ENCODE results near the gene VSIG2. TPM values are rescaled to one million over a fixed set of nuclear protein-coding genes. Genes with fewer than 3 reads are reported as not detected.

The VSIG2 gene
- total RNA-seq, 2 donors from 2014 or later: 1.1 to 1.2 TPM

DNA sequence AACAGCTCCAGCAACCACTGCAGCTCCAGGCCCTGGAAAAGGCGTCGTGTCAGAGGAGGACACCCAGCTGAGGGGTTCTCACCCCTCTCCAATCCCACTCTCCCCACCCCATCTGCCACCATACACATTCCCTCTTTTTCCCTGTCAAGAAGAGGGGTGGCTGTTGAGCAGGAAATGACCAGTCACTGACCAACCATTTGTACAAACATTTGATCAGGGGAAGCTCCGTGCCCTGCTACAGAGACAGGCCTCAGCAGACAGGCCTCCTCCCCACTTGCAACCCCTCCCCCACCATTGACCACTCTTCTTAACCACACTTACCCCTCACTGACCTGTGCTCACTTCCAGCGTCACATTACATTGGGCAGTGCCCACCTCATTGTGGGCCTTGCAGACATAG lies 2.3 kb upstream of the VSIG2 start:
- DNase-seq (ENCODE audit: low spot score): no peak
- intact Hi-C loops (cut with DNase I): loop anchor here in 1 of 2 donors (2.0 kb wide), 1 partner anchor 78 kb away; no protein-coding TSS in a partner anchor

DNA sequence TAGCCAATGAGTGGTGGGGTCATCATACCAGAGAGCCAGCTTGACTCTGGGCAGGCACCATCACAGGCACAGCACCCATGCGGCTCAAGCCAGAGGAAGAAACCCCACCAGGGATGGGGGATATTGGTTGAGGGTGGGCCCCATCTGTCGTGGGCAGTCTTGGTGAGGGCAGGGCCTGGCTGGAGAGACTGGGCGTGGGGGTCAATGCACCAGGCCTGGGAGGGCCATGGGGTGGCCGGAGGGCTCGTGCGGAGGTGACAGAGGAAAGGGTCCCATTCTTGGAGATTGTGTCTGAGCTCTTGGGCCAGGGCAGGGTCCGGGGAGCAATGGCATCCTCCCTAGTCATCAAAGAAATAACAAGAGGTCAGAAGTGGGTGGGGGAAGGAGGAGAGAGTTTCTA lies 1.6 kb upstream of the VSIG2 start:
- DNase-seq (ENCODE audit: low spot score): no peak

DNA sequence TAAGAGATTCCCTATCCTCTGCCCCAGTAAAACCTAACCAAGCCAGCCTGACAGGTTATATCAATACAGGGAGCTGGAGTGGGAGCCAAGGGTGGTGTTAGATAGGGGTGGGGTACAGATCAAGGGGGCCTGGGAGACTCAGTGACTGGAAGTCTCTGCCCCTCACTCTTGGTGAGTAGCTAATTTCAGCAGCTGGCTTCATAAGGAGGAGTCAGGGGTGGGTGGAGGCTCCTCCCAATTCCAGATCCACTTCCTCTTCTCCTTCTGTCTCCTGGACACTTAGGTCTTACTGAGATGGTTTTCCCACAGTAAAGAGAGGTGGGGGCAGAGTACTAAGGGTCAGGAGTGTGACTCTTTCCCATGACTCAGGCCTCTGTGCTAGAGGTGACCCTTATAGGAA lies 1.1 kb upstream of the VSIG2 start:
- no peak for DNase-seq (ENCODE audit: low spot score)
- intact Hi-C loops (cut with DNase I): no loop called here

More for the DNA sequence above, 1.6 kb upstream of the VSIG2 start:
- intact Hi-C loops (cut with DNase I): loop anchor here in 1 of 2 donors (2.0 kb wide), 1 partner anchor 79 kb away; no protein-coding TSS in a partner anchor

DNA sequence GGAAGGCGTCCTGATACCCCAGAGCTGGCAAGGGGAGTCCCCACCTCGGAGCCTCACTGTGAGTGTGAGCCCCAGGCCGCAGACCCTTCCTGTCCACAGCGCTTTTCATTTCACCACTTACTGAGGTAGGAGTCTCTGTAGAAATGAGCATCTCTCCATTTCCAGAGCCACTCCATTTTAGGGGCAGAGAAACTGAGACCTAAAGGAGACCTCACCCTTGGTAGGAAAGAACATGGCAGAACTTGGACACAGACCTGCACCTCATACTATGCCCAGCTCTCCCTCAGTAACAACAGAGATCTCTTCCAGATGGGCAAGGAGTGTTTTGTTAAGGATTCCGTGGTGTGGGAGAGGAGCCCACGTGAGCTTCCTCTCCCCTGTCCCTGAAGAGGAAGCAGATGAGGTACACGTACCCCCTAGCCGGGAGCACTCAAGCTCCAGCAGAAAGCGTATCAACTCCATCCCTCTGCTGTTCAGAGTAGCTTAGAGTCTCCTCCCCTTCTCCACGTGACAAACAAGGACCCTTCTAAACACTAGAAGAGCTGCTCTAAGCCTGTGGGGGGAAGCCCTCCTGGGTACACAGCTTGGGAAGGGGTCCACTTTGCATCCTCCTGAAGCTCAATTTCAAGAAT lies 532 bp upstream of the VSIG2 start:
- no peak for DNase-seq (ENCODE audit: low spot score)
- intact Hi-C loops (cut with DNase I): no loop called here

DNA sequence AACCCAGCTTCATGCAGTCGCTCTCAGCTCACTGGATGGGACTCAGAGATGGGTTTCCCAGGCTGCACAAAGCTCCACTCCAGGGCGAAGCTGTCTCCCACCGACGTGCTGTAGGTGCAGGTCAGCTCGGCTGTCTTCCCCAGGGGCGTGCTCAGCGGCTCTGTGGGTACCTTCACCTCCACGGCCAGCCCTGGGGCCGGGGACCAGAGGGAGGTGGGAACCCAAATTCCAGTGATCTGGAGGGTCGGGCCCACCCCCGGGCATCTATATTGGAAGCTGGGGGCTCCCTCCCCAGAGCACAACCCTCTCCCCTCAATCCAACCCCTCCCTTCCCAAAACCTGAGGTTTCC lies 689 bp downstream of the VSIG2 start:
- intact Hi-C loops (cut with DNase I): no loop called here
- DNase-seq (ENCODE audit: low spot score): no peak

DNA sequence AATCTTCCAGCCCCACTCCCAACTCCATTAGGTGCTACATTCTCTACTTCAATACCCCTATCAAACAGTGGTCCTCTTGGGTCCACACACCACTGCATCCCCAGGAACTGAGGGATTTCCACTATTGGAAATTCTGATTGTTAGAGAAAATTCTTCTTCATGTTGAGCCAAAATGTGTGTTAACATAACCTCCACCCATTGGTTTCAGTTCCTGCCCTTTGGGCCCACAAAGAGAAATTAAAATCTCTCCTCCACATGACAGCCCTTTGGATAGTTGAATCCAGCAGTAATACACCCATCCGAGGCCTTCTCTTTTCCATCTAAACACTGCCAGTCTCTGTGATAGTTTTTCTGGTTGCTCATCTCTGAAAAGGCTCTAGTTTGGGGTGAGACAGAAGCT lies 2.1 kb downstream of the VSIG2 start:
- no peak for DNase-seq (ENCODE audit: low spot score)
- intact Hi-C loops (cut with DNase I): no loop called here

DNA sequence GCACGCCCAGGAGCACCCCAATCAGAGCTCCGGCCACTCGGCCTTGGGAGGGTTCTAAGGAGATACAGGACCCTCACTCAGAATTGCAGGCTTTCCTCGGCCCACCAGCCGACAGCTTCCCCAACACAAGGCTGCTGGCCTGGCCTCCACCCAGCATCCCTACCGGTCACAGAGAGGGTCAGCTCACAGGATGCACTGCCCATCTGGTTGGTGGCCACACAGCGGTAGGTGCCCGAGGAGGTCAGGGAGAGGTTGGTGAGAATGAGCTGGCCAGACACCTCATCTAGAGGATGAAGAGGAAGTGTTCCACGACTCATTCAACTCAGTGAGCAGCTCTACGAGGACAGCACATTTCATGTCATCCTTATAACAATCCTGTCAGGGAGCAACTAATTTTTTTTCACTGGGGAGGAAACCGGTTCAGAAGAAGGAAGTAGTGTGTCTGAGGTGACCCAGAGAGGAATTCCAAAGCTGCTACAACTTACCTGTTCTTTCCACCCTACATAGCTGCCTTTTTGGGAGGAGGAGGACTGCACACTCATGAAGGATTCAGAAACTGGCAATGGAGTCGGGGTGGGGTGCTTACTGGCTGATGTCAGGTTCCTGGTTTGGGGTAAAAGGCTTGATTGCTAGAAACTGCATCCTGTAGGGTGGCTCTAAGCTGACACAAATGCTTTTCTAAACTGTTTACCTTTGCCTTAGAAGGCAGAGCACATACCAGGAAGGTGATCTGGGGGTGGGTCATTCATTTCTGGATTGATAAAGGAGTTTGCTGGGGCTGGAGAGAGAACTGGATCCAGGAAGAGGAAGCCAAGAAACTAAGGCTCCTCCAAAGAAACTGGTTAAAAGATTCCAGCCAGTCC lies 3.3 kb downstream of the VSIG2 start:
- peak; percentile 82 for DNase-seq (ENCODE audit: low spot score)
- intact Hi-C loops (cut with DNase I): no loop called here

DNA sequence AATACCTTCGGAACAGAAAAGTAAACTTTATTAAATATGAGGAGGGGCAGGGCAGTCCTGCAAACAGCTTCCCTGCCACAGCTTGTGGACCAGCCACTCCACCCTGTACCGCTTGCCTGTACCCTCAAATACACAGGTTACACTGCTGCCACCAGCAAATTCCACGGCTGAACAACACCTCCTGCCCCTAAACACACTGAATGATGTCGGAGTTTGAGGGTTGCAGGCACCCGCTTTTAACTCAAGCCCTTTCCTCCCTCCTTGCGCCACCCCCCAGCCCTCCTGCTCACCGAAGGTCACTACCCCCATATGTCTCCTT lies 4.0 kb downstream of the VSIG2 start:
- intact Hi-C loops (cut with DNase I): no loop called here
- DNase-seq (ENCODE audit: low spot score): no peak

DNA sequence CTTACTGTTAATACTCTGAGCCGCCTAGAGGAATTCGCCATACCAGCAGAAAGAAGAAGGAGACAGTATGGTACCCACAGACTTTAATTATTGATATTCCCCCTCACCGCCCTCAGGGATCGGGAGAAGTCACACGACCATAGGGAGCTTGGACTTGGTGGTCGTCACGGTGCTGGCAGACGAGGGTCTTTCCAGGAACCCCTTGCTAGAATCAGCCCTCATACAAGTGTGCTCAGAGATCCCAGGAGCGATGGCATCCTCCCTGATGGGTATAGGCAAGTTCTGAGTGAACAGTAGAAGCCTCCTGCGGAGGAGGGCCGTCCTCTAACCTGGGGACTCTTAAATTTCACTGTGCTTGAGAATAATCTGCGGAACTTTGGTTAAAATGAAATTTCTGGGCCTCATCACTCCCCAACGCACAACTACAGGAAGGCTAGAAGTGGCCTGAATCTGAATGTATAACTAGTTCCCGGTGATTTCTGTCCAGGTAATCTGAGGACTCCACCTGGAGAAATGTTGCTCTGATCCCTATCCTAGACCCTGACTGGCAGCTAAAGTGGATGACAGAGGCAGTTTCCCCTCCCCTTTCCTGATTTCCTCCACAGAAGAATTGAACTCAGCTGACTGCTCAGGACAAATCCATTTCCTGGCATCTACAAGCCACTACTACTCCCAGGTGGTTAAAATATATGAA lies 4.5 kb downstream of the VSIG2 start:
- intact Hi-C loops (cut with DNase I): no loop called here
- no peak for DNase-seq (ENCODE audit: low spot score)

DNA sequence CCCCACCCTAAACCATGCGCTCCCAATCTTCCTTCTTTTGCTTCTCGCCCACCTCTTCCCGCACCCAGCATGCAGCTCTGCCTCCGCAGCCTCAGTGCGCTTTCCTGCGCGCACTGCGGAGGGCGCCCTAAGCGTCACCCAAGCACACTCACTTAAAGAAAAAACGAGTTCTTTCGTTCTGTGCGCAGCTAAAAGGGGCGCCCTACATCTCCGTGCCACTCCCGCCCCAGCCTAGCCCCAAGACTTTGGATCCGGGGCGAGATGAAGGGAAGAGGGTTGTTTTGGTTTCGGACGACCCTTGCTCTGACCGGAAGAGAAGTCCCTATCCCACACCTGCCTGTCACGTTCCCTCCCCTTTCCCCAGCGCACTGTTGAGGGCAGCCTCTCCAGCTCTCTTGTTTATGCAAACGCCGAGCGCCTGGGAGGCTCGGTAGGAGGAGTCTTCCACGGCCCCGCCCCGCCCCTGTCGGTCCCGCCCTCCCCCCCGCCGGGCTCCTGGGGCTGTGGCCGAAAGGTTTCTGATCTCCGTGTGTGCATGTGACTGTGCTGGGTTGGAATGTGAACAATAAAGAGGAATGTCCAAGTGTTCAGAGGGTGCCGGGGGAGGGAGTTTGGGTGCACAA lies 5.3 kb downstream of the VSIG2 start:
- DNase-seq (ENCODE audit: low spot score): peak; percentile 89

DNA sequence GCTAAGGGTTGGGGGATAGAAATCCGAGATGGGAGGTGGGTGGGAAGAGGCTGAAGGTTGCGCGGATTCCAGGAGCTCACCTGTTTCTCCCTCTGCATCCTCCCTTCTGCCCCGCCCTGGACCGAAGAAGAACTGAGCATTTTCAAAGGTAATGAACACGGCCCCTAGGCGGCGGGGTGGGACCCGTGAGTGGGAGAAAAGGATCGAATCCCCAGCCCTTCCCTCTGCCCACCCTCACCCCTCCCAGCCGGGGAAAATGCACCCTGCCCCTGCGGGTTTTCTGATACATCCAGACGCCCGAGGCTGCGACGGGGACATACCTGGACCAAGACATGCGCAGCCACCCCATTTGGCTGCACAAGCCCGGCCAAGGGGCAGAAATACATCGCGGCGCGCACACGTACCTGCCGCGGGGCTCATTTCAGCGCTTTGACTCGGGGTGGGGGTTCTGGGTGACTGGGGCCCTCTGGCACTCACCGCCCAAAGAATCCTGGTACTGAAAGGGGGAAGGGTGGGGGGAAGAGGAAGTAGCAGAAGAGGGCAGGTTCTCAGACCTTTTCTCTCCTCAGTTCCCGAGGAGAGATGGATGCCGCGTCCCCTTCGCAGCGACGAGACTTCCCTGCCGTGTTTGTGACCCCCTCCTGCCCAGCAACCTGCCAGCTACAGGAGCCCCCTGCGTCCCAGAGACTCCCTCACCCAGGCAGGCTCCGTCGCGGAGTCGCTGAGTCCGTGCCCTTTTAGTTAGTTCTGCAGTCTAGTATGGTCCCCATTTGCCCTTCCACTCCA lies 6.0 kb downstream of the VSIG2 start:
- intact Hi-C loops (cut with DNase I): no loop called here
- peak; percentile 82 for DNase-seq (ENCODE audit: low spot score)

More for the DNA sequence above, 5.3 kb downstream of the VSIG2 start:
- intact Hi-C loops (cut with DNase I): no loop called here

DNA sequence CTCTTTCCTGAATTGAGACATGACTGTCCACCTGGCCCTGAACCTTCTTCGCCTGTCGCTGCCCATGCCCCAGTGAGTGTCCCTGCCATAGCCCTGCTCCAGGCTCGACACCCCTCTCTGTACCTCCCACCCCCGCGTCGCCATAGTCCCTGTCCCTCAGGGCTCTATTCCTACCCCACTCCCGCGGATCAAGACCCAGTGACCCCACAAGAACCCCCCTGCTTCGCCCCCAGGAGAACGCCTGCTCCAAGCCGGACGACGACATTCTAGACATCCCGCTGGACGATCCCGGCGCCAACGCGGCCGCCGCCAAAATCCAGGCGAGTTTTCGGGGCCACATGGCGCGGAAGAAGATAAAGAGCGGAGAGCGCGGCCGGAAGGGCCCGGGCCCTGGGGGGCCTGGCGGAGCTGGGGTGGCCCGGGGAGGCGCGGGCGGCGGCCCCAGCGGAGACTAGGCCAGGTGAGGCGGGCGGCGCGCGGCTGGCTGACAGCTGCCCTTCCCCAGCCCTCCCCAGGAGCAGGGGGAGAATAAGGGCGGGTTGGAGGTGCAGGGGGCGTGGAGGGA lies 6.7 kb downstream of the VSIG2 start:
- intact Hi-C loops (cut with DNase I): no loop called here
- peak; percentile 78 for DNase-seq (ENCODE audit: low spot score)

DNA sequence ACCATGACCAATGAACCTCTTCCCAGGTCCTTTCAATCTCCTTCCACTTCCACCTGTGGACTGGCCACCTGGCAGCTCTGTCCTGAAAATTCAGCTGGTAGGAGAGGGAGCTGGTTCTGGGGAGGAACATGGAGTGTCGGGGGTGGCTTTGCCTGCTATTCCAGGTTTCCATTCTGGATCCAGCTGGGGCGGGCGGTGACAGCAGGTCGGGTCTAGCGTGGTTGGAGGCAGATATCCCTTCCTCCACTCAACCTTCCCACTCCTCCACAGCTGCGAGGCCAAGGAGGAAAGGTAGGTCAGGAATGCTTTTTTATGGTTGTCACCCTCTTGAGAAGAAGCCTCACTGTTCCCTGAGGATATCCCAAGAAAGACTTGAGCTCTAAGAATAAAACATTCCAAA lies 9.0 kb downstream of the VSIG2 start:
- DNase-seq (ENCODE audit: low spot score): no peak
- intact Hi-C loops (cut with DNase I): no loop called here

DNA sequence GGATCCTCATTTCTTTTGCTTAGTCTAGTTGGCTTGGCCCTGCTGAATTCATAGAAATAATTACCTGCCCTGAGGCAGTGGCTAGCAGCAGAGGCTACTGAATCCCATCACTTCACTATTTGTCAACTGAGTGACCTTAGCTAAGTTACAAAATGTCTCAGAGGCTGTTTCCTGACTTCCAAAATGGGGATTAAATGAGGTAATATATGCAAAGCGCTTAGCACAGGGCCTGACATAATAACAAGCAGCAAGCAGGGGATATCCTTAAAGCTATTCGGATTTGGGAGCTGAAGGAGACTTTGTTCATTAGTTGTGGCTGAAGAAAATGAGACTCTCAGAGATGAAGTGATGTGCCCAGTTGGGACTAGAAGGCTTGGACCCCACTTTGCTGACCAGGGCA lies 9.5 kb downstream of the VSIG2 start:
- DNase-seq (ENCODE audit: low spot score): no peak
- intact Hi-C loops (cut with DNase I): no loop called here

DNA sequence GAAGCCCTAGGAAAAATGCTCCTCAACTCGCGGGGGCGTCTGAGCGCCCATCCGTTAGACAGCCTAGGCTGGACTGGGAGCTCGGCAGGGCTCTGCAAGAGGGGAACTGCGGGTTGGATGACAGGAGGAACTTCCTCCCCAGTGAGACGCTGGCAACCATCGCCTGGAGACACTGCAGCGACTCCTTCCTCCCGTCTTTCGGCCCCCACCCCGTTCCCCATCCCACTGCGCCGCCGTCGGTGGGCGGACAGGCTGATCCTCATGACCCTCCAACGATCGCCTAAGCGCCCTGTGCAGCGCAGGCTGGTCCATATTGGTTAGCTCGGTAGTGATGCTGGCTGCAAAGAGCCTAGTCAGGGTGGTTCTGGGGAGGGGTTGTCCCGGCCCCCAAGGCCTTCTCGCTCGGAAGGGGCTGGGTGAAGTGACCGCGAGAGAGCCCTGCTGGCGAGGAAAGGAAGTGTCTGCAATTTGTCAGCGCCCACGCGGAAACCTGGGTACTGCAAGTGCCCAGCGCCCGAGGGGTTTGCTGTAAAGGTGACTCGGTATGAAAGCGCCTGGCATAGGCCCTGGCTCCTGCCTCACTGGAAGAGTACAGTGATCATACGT lies 11.7 kb downstream of the VSIG2 start:
- no peak for DNase-seq (ENCODE audit: low spot score)
- intact Hi-C loops (cut with DNase I): no loop called here

DNA sequence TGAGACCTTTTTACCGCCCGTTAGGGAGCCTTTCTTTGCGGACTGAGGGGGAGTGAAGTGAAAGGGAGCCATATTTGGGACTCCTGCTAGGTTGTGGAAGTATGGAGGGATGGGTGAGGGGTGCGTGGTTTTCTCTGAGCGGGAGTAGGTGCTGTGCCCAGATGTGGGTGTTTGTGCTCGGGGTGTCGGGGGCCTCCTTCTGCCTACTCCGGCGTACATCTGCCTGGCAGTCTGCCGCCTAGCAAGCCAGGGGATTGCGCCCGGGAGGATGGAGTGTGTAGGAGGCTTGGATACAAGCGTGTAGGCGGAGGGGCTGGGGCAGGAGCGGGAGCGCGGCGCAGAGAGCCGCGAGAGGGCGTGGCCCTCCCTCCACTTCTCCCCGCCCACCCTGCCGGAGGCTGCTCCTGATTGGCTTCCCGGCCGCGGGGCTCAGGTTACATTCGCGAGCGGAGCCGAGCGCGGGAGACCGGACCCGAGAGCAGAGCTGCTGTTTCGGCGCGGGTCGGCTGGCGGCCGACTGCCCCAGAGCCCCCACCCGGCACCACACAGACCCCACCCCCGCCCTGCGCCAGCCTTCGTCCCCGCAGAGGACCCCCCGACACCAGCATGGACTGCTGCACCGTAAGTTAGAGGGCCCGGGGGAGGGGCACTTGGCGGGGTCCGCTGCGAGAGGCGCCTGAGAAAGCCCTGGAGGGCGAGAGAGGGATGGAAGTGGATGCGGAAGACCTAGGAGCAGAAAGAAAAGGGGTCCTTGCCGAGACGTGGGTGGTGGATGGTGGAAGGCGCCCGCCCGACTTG lies 12.4 kb downstream of the VSIG2 start, which contains the start of gene NRGN:
NRGN (plus strand) TSS at position 464 of the 798 bp plus-strand sequence; CDS start at position 607, 143 bp downstream.
- intact Hi-C loops (cut with DNase I): no loop called here

DNA sequence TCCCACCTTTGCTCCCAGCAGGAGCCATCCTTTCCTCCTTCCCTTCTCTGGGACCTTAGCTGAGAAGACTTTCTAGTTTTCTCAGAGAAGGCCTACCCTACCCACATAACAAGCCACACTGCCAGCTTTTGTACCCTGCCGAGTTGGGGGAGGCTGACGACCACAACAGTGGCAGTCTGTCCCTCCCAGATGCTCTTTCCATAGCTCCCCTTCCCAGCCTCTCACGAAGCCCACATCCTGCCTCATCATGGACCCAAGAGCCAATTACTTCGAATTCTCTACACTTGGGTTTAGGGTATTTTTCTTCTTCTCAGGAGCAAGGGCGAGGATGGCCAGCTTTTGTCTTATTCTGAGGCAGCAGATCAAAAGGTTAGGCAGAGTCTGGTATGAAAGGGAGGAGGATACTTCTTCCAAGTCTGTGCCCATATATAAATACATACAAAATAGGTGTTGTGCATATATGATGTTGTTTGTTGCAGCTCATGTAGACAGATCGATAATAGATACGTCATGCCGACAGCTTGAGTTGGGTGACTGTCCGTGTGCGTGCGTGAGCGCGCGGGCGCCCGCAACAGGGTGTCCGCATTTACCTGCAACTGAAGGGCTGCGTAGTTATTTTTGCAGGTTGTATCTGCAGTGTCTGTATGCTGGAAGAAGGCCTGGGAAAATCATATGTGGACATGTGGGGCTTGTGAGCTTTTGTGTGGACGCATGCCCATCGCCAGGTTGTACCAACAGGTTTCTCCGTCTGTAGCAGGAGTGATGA lies 13.2 kb downstream of the VSIG2 start:
- intact Hi-C loops (cut with DNase I): no loop called here
- no peak for DNase-seq (ENCODE audit: low spot score)

More for the DNA sequence above, 12.4 kb downstream of the VSIG2 start, which contains the start of gene NRGN:
- peak; percentile 97 for DNase-seq (ENCODE audit: low spot score)

Measured in posterior vena cava (tissue), 2 donors.